Fibroblast of villous mesenchyme (primary cell): ENCODE measurements around the gene PTPRA. TPM values are rescaled to one million over a fixed set of nuclear protein-coding genes. Genes with fewer than 3 reads are reported as not detected.

ENCODE experiments used
- DNase-seq: peaks from one replicate; pipeline ENCODE4 v3.0.0-alpha.2; 2010; ENCODE audit warnings: low read depth
- H3K4me3 ChIP-seq: 2 replicates; pipeline ENCODE4 v1.5.1; 2011; ENCODE audit warnings: low read depth, mild to moderate bottlenecking, low read length
- CTCF ChIP-seq: IDR thresholded peaks from 2 replicates; pipeline ENCODE4 v1.5.1; 2012; ENCODE audit warnings: low read depth, mild to moderate bottlenecking, low read length; ENCODE audit not compliant: insufficient read depth
- total RNA-seq: library from RNA; depleted of rRNA; stranded (reverse); fragments of >200 nt; gene quantifications from 2 replicates; pipeline ENCODE4 v1.2.3, GENCODE V29; 2012

Gene PTPRA
- total RNA-seq, 1 donor: 41.5 TPM

- DNase-seq: no peak
- H3K4me3 ChIP-seq: no peak overlapping the region
- no peak for TF ChIP-seq CTCF
Observed at GRCh38 chr20:2942439-2942838, 69.2 kb downstream of the PTPRA start.

DNA sequence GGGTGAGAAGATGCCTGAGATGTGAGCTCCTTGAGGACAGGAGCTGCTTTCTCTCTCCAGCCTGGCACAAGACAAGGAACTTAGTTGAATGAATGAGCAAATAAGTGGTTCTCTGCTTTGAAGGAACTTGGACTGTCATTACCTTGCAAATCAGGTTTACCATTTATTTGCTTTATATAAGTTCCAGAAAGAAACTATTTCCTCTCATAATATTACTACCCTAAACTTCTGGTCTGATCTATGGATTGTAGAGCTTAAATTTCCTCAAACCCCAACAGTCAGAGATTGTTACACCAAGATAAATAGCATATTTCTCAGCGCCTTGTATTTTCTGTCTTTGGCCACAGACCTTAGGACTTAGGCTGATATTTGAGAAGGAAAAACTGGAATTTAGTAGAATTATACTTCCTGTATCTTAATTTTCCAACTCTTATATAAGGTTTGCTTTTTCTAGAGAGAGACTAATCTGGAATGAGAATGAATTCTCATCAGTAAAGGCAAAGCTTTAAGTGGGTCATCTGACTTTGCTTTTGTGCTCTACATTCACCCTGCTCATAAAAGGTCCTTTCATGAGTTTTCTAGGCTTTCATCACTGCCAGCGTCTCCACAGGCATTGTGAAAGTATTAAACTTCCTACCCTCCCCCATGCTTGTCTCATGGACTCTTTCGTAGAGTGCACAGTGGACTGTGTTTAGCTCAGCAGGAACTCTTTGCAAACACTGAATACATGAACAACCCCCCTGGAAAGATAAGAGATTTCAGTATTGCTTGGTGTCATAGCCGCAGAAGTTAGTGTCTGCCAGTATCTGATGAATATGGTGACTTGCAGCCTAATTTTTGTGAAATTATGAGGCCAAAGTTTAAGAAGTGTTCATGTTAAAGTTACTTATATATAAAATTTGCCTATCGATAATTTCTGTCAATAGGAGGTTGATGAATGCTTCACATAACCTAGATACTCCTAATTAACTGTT, 74.0 kb downstream of the PTPRA start:
- DNase-seq: peak; percentile 91
- TF ChIP-seq CTCF: no peak
- no peak overlapping the region for H3K4me3 ChIP-seq

GRCh38 chr20:2948968-2949367, 75.7 kb downstream of the PTPRA start:
- no peak overlapping the region for H3K4me3 ChIP-seq
- no peak for TF ChIP-seq CTCF
- DNase-seq: no peak

DNA sequence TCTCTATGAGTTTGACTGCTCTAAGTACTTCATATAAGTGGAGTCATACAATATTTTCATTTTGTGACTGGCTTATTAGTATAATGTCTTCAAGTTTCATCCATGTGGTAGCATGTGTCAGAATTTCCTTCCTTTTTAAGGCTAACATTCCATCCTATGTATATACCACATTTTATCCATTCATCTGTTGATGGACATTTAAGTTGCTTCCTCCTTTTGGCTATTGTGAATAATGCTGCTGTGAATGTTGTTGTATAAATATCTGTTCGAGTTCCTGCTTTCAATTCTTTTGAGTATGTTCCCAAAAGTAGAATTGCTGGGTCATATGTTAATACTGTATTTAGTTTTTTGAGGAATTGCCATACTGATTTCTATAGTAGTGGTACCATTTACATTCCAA, 79.5 kb downstream of the PTPRA start:
- TF ChIP-seq CTCF: no peak
- DNase-seq: no peak
- no peak overlapping the region for H3K4me3 ChIP-seq

- DNase-seq: no peak
- H3K4me3 ChIP-seq: no peak overlapping the region
- no peak for TF ChIP-seq CTCF
Observed at GRCh38 chr20:2955257-2955970, 82.1 kb downstream of the PTPRA start.

DNA sequence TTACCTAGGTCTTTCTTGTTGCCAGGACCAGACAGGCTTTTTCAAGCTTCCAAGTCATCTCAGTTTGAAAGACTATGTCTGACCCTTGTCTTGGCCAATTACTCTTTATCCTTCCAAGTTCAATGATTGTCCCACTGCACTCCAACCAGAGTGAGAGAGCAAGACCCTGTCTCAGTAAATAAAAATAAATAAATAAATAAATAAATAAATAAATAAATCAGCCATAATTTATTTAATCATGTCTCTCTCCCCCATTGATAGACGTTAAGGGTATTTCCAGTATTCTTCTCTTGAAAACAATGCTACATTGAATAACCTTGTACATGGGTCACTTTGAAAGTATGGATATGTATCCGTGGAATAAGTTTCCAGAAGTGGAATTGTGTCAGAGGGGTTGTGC, 83.2 kb downstream of the PTPRA start:
- H3K4me3 ChIP-seq: no peak overlapping the region
- DNase-seq: no peak
- no peak for TF ChIP-seq CTCF
